ENCODE results near the gene AGXT2. TPM values are rescaled to one million over a fixed set of nuclear protein-coding genes. Genes with fewer than 3 reads are reported as not detected.

AGXT2 gene
- total and polyA plus RNA-seq, 12 donors: 0.06 to 0.11 TPM; not detected in 10

DNA sequence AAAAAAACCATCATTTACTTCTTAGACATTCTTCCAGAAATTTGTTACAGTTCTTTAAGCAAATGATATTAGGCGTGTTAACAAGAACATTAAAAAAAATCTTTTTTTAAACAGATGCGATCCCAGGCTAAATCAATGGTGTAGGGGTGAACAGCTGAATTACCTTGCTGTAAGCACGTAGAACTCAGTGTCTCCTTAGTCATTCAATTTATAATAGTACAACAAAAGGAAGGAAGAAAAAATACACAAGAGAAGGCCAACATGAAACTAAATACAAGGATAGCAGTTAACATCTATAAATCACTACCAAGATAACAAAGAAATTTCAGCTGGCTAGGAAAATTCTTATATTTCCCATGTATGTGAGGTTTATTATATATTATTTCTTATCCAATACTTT is 35.4 kb downstream of the AGXT2 start:
- no peaks in the 10 kb centered on the region for H3K9me3 ChIP-seq (replicated peaks in 1 of 3)
- intact Hi-C loops (cut with DNase I): no loop called here
- no peak for DNase-seq
- no peaks in the 10 kb centered on the region for H3K27me3 ChIP-seq
- H3K36me3 ChIP-seq (replicated peaks in 1 of 2): no peaks in the 10 kb centered on the region
- no peaks in the 10 kb centered on the region for H3K4me1 ChIP-seq (replicated peaks in 1 of 2)
- WGBS, 4 donors: 56 to 65% (median 63%) methylated on average over 3 of the region's 3 CpGs
- no peak overlapping the region for H3K27ac ChIP-seq
- no peak for TF ChIP-seq POLR2A (IDR thresholded peaks at IDR 0.05)
- TF ChIP-seq, protein P1, sequence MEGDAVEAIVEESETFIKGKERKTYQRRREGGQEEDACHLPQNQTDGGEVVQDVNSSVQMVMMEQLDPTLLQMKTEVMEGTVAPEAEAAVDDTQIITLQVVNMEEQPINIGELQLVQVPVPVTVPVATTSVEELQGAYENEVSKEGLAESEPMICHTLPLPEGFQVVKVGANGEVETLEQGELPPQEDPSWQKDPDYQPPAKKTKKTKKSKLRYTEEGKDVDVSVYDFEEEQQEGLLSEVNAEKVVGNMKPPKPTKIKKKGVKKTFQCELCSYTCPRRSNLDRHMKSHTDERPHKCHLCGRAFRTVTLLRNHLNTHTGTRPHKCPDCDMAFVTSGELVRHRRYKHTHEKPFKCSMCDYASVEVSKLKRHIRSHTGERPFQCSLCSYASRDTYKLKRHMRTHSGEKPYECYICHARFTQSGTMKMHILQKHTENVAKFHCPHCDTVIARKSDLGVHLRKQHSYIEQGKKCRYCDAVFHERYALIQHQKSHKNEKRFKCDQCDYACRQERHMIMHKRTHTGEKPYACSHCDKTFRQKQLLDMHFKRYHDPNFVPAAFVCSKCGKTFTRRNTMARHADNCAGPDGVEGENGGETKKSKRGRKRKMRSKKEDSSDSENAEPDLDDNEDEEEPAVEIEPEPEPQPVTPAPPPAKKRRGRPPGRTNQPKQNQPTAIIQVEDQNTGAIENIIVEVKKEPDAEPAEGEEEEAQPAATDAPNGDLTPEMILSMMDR (IDR thresholded peaks at IDR 0.05): no peak
- H3K4me3 ChIP-seq: no peak overlapping the region

DNA sequence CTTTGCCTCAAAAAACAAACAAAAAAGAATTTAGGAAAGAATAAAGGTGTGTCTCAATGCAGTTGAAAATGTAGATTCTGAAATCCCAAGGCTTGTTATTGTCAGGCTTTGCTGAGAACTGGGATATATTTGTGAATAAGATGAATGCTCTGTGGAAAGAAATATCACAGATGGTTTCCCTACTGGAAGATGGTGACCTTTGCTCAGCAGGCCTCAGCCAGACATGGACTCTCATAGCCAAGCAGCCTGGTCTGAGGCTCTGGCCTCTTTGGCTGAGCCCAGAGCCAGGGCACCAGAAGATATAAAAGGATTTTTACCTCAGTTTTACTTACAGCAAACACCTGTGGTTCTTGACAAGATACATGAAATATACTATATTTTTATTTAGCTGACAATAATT is 37.1 kb downstream of the AGXT2 start:
- no peak for TF ChIP-seq POLR2A (IDR thresholded peaks at IDR 0.05)
- TF ChIP-seq, protein P1 (IDR thresholded peaks at IDR 0.05): no peak
- Histone ChIP-seq H3K9me3 (replicated peaks in 1 of 3) (no peaks in the 10 kb centered on the region), H3K4me3 (no peak overlapping the region), H3K27me3 (no peaks in the 10 kb centered on the region), H3K4me1 (replicated peaks in 1 of 2) (no peaks in the 10 kb centered on the region), H3K36me3 (replicated peaks in 1 of 2) (no peaks in the 10 kb centered on the region), H3K27ac (no peak overlapping the region)
- no peak for DNase-seq
- intact Hi-C loops (cut with DNase I): no loop called here

DNA sequence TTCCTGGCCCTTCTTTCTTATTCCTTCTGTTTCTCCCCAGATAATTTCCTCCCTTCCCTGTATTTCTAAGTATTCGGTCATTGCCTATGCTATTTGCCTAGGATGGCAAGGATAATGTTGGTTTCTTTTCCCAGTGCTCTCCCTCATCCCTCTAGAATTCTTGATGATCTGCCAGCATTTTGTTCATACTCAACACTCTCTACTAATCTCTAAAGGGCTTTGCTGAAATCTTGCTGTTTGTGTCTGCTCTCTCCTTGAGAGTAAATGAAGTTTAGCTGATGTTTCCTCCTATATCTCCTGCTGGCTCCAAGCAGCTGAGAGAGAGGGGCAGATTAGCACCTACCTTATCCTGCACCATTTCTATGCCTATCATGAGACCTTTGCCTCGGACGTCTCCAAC is 38.1 kb downstream of the AGXT2 start:
- no peak for DNase-seq
- intact Hi-C loops (cut with DNase I): no loop called here
- no peak overlapping the region for H3K4me3 ChIP-seq
- no peaks in the 10 kb centered on the region for H3K27me3 ChIP-seq
- 82 to 89% (median 85%) methylated on average over 3 of the region's 3 CpGs for WGBS, 4 donors
- H3K4me1 ChIP-seq (replicated peaks in 1 of 2): no peaks in the 10 kb centered on the region
- TF ChIP-seq POLR2A (IDR thresholded peaks at IDR 0.05): no peak
- TF ChIP-seq, protein P1 (IDR thresholded peaks at IDR 0.05): no peak
- no peak overlapping the region for H3K27ac ChIP-seq
- no peaks in the 10 kb centered on the region for H3K9me3 ChIP-seq (replicated peaks in 1 of 3)
- no peaks in the 10 kb centered on the region for H3K36me3 ChIP-seq (replicated peaks in 1 of 2)

DNA sequence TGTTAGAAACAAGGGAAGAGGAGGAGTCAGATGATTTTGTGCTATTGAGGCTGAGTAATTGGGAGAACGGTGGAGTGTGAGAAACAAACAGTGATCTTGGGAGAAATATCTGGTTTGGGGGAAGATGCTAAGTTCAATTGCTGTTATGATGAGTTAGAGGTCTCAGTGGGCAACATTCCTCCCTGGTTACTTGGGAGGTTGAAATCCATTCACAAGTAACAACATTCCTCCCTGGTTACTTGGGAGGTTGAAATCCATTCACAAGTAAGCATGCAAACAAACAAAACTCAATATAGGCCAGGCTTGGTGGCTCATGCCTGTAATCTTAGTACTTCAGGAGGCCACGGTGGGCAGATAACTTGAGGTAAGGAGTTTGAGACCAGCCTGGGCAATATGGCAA is 38.7 kb downstream of the AGXT2 start:
- H3K27me3 ChIP-seq: no peaks in the 10 kb centered on the region
- H3K4me3 ChIP-seq: no peak overlapping the region
- DNase-seq: no peak
- H3K27ac ChIP-seq: no peak overlapping the region
- intact Hi-C loops (cut with DNase I): no loop called here
- no peaks in the 10 kb centered on the region for H3K36me3 ChIP-seq (replicated peaks in 1 of 2)
- no peaks in the 10 kb centered on the region for H3K4me1 ChIP-seq (replicated peaks in 1 of 2)
- no peaks in the 10 kb centered on the region for H3K9me3 ChIP-seq (replicated peaks in 1 of 3)
- 80 to 89% (median 87%) methylated on average over 2 of the region's 2 CpGs for WGBS, 4 donors
- TF ChIP-seq POLR2A (IDR thresholded peaks at IDR 0.05): no peak
- TF ChIP-seq, protein P1 (IDR thresholded peaks at IDR 0.05): no peak

All from adrenal gland (tissue), 12 donors.